Left cardiac atrium (tissue), 4 donors: ENCODE data around the gene OIP5. TPM values are rescaled to one million over a fixed set of nuclear protein-coding genes. Genes with fewer than 3 reads are reported as not detected.
"Not testable (repeated sequence)": the region's sequence is repeated elsewhere in the genome, so short reads cannot be mapped to it uniquely, and the experiment has no call there.

Experiments used
- ATAC-seq, 2 donors: fragments of 200-7000 bp; cut with Tn5 transposase; one replicate each; pipeline ENCODE4 v1.9.1; 2020; ENCODE audit warnings: mild to moderate bottlenecking in 2 of 2, moderate library complexity in 2 of 2
- DNase-seq: peaks from one replicate; pipeline ENCODE4 v3.0.0-alpha.2; 2020
- intact Hi-C, 2 donors: fragments of 100-400 bp; cut with DNase I; formaldehyde crosslinking; loops; one replicate each; pipeline versions ENCODE4 v1.14.1 to v1.15.1; 2022 to 2023
- total RNA-seq, 2 donors: library from RNA; stranded (reverse); fragmentation: NEBNext Ultra II Directional; extraction: Animal tissue kit (Norgen Biotek cat#: 25700); gene quantifications; one replicate each; pipeline ENCODE4 v1.2.1, GENCODE V29; 2021
- donor health status: DM: no; HTN: yes; CAD: no.
- donor health status: DM: no; HTN: yes; CAD: no; lungs with severe emphysema.
- donor health status: DM: yes; HTN: yes; CAD: no.
- donor health status: Dilated cardiomyopathy.

The OIP5 gene
- total RNA-seq, 2 donors from 2014 or later, result 0.21 to 0.41 TPM

- ATAC-seq, result no peak
Measured at GRCh38 chr15:41309226-41309905, 23.0 kb downstream of the OIP5 start.

GRCh38 chr15:41307679-41308078, 24.7 kb downstream of the OIP5 start:
- DNase-seq, result no peak
- ATAC-seq, result no peak
- intact Hi-C loops, result no loop called here

More at GRCh38 chr15:41309226-41309905, 23.0 kb downstream of the OIP5 start:
- intact Hi-C loops, result no loop called here
- DNase-seq, result no peak

GRCh38 chr15:41304149-41304770, 28.1 kb downstream of the OIP5 start:
- no peak for DNase-seq
- intact Hi-C loops, result no loop called here
- no peak for ATAC-seq

- ATAC-seq (no peak), DNase-seq (no peak)
- intact Hi-C loops, result no loop called here
Measured at GRCh38 chr15:41301587-41301986, 30.8 kb downstream of the OIP5 start.

- intact Hi-C loops, ATAC-seq, DNase-seq: not testable (repeated sequence)
Measured at GRCh38 chr15:41301139-41301538, 31.3 kb downstream of the OIP5 start.

- DNase-seq (no peak), ATAC-seq (no peak)
- intact Hi-C loops, result no loop called here
Measured at GRCh38 chr15:41292521-41292920, 39.9 kb downstream of the OIP5 start.

- intact Hi-C loops, result no loop called here
- peak; percentile 36 to 42 for ATAC-seq
- no peak for DNase-seq
Measured at GRCh38 chr15:41291065-41291631, 41.2 kb downstream of the OIP5 start.

GRCh38 chr15:41289953-41290352, 42.4 kb downstream of the OIP5 start:
- intact Hi-C loops, result no loop called here
- ATAC-seq (no peak), DNase-seq (no peak)

- intact Hi-C loops, result no loop called here
- DNase-seq (no peak), ATAC-seq (no peak)
Measured at GRCh38 chr15:41288464-41288863, 43.9 kb downstream of the OIP5 start.

GRCh38 chr15:41286665-41287333, 45.6 kb downstream of the OIP5 start:
- no peak for ATAC-seq
- intact Hi-C loops, result no loop called here
- DNase-seq, result no peak

- intact Hi-C loops, result no loop called here
- DNase-seq, result no peak
- ATAC-seq, result no peak
Measured at GRCh38 chr15:41285285-41285684, 47.1 kb downstream of the OIP5 start.

- intact Hi-C loops, result loop anchor here in 1 of 2 donors (5.0 kb wide), 1 partner anchor 52 kb away; the partner anchor contains the start of genes CHP1 and EXD1
- no peak for DNase-seq
- ATAC-seq, result peak; percentile 8 to 34
Measured at GRCh38 chr15:41284427-41285177, 47.8 kb downstream of the OIP5 start.

- peak; percentile 99 for ATAC-seq
- peak; percentile 99 for DNase-seq
- intact Hi-C loops, result loop anchor here in 1 of 2 donors (5.0 kb wide), 1 partner anchor 52 kb away; the partner anchor contains the start of genes CHP1 and EXD1
Measured at GRCh38 chr15:41283653-41284426, 48.6 kb downstream of the OIP5 start.

- intact Hi-C loops, result loop anchor here in 1 of 2 donors (5.0 kb wide), 1 partner anchor 51 kb away; the partner anchor contains the start of genes CHP1 and EXD1
- not testable (repeated sequence) for DNase-seq, ATAC-seq
Measured at GRCh38 chr15:41282980-41283652, 49.3 kb downstream of the OIP5 start.

GRCh38 chr15:41282436-41282835, 50.0 kb downstream of the OIP5 start:
- ATAC-seq, DNase-seq: not testable (repeated sequence)
- intact Hi-C loops, result loop anchor here in 1 of 2 donors (5.0 kb wide), 1 partner anchor 50 kb away; the partner anchor contains the start of genes CHP1 and EXD1

GRCh38 chr15:41281236-41281635, 51.2 kb downstream of the OIP5 start:
- ATAC-seq, result no peak
- intact Hi-C loops, result loop anchor here in 1 of 2 donors (5.0 kb wide), 1 partner anchor 49 kb away; the partner anchor contains the start of genes CHP1 and EXD1
- DNase-seq, result no peak

- intact Hi-C loops, result loop anchor here in 1 of 2 donors (5.0 kb wide), 1 partner anchor 47 kb away; the partner anchor contains the start of genes CHP1 and EXD1
- DNase-seq (no peak), ATAC-seq (no peak)
Measured at GRCh38 chr15:41279535-41280283, 52.7 kb downstream of the OIP5 start.
